GM10847 (cell line): ENCODE results near the gene KCNH1.

Source experiments
- POLR2A ChIP-seq: IDR thresholded peaks from 2 replicates; pipeline ENCODE4 v1.6.1; 2011; ENCODE audit not compliant: insufficient read length; ENCODE audit errors: extremely low read depth

Gene KCNH1

GRCh38 chr1:210662291-210663050 is 471.5 kb downstream of the KCNH1 start:
- no peak for TF ChIP-seq POLR2A

- no peak for TF ChIP-seq POLR2A
These were observed 476.1 kb downstream of the KCNH1 start for GRCh38 chr1:210657806-210658205.

GRCh38 chr1:210655511-210655910 is 478.4 kb downstream of the KCNH1 start:
- no peak for TF ChIP-seq POLR2A

GRCh38 chr1:210654176-210654981 is 479.6 kb downstream of the KCNH1 start:
- no peak for TF ChIP-seq POLR2A

GRCh38 chr1:210653771-210654170 is 480.2 kb downstream of the KCNH1 start:
- no peak for TF ChIP-seq POLR2A

- no peak for TF ChIP-seq POLR2A
These were observed 481.5 kb downstream of the KCNH1 start for GRCh38 chr1:210652329-210652954.

GRCh38 chr1:210650403-210650802 is 483.5 kb downstream of the KCNH1 start:
- TF ChIP-seq POLR2A = no peak

- no peak for TF ChIP-seq POLR2A
These were observed 485.2 kb downstream of the KCNH1 start for GRCh38 chr1:210648588-210649269.

GRCh38 chr1:210647406-210648333 is 486.3 kb downstream of the KCNH1 start:
- no peak for TF ChIP-seq POLR2A

- no peak for TF ChIP-seq POLR2A
These were observed 487.7 kb downstream of the KCNH1 start for GRCh38 chr1:210646258-210646616.

GRCh38 chr1:210645582-210646257 is 488.2 kb downstream of the KCNH1 start:
- TF ChIP-seq POLR2A = no peak

- TF ChIP-seq POLR2A = no peak
These were observed 492.4 kb downstream of the KCNH1 start for GRCh38 chr1:210641582-210641981.

- TF ChIP-seq POLR2A = no peak
These were observed 498.8 kb downstream of the KCNH1 start for GRCh38 chr1:210635108-210635507.

- no peak for TF ChIP-seq POLR2A
These were observed 500.3 kb downstream of the KCNH1 start for GRCh38 chr1:210633636-210634035.
